Neural cell (in vitro differentiated cells): ENCODE data around the gene FRMD4B. TPM values are rescaled to one million over a fixed set of nuclear protein-coding genes. Genes with fewer than 3 reads are reported as not detected.

Source experiments
- H2AFZ ChIP-seq: fragments of 200-600, 300-800 bp; sonication (generic), shearing (Covaris generic); 2 replicates; pipeline ENCODE4 v1.6.0; 2014; ENCODE audit warnings: low read depth, mild to moderate bottlenecking, antibody characterized with exemption, low read length, moderate library complexity
- H3F3A ChIP-seq: fragments of 200-600 bp; shearing (Covaris generic); 2 replicates; pipeline ENCODE4 v1.6.1; 2016; ENCODE audit warnings: mild to moderate bottlenecking, moderate library complexity, mixed read lengths, antibody characterized with exemption, low read length; ENCODE audit not compliant: insufficient read depth, poor library complexity, severe bottlenecking
- H3K27ac ChIP-seq: fragments of 200-600, 300-800 bp; sonication (generic), shearing (Covaris generic); 2 replicates; pipeline ENCODE4 v1.5.1; 2014; ENCODE audit warnings: mild to moderate bottlenecking, low read length, moderate library complexity
- H3K27me3 ChIP-seq: fragments of 300-800, 200-600 bp; sonication (generic), shearing (Covaris generic); 2 replicates; pipeline ENCODE4 v1.6.0; 2014; ENCODE audit warnings: mild to moderate bottlenecking, low read depth, low read length, moderate library complexity; ENCODE audit not compliant: insufficient read depth
- H3K36me3 ChIP-seq: fragments of 300-800, 200-600 bp; sonication (generic), shearing (Covaris generic); 2 replicates; pipeline ENCODE4 v1.5.1; 2014; ENCODE audit warnings: mild to moderate bottlenecking, antibody characterized with exemption, low read length, moderate library complexity; ENCODE audit not compliant: insufficient read depth
- H3K4me2 ChIP-seq: fragments of 300-800, 200-600 bp; sonication (generic), shearing (Covaris generic); 2 replicates; pipeline ENCODE4 v1.6.0; 2014; ENCODE audit warnings: mild to moderate bottlenecking, low read length
- H3K4me3 ChIP-seq: fragments of 300-800, 200-600 bp; sonication (generic), shearing (Covaris generic); 2 replicates; pipeline ENCODE4 v1.5.1; 2014; ENCODE audit warnings: mild to moderate bottlenecking, low read length, moderate library complexity
- H3K79me2 ChIP-seq: fragments of 200-600 bp; shearing (Covaris generic); replicated peaks from 2 replicates; pipeline ENCODE4 v1.6.0; 2014; ENCODE audit warnings: mild to moderate bottlenecking, low read length, moderate library complexity; ENCODE audit not compliant: insufficient read depth
- H3K9ac ChIP-seq: fragments of 300-800, 200-600 bp; sonication (generic), shearing (Covaris generic); 2 replicates; pipeline ENCODE4 v1.6.1; 2016; ENCODE audit warnings: mild to moderate bottlenecking, low read length, mixed read lengths
- H3K9me2 ChIP-seq: fragments of 200-600 bp; shearing (Covaris generic); 2 replicates; pipeline ENCODE4 v1.6.1; 2016; ENCODE audit warnings: mild to moderate bottlenecking, low read length, mixed read lengths; ENCODE audit not compliant: insufficient read depth
- H3K9me3 ChIP-seq: fragments of 200-600, 300-800 bp; sonication (generic), shearing (Covaris generic); 2 replicates; pipeline ENCODE4 v1.6.1; 2016; ENCODE audit warnings: mild to moderate bottlenecking, mixed run types, low read length, moderate library complexity, mixed read lengths
- H4K20me1 ChIP-seq: fragments of 200-600 bp; shearing (Covaris generic); 2 replicates; pipeline ENCODE4 v1.6.1; 2016; ENCODE audit warnings: mild to moderate bottlenecking, mixed run types; ENCODE audit not compliant: insufficient read depth
- EP300 ChIP-seq: fragments of 450-650 bp; conservative IDR thresholded peaks from 2 replicates; pipeline ENCODE4 v1.6.1; 2014; ENCODE audit warnings: antibody characterized with exemption, mild to moderate bottlenecking, moderate library complexity; ENCODE audit not compliant: poor library complexity, severe bottlenecking
- EZH2 ChIP-seq: fragments of 200-600, 300-800 bp; shearing (Covaris generic), sonication (generic); IDR thresholded peaks from 2 replicates; pipeline ENCODE4 v1.6.1; 2014; ENCODE audit warnings: antibody characterized with exemption, low read length, borderline replicate concordance, mild to moderate bottlenecking; ENCODE audit not compliant: insufficient read depth, poor library complexity, severe bottlenecking
- MXI1 ChIP-seq: fragments of 450-650 bp; conservative IDR thresholded peaks from 2 replicates; pipeline ENCODE4 v1.6.1; 2014; ENCODE audit warnings: antibody characterized with exemption, mild to moderate bottlenecking; ENCODE audit not compliant: poor library complexity, severe bottlenecking
- POLR2AphosphoS5 ChIP-seq: IDR thresholded peaks from 2 replicates; pipeline ENCODE4 v1.6.1; 2012
- RAD21 ChIP-seq: fragments of 450-650 bp; conservative IDR thresholded peaks from 2 replicates; pipeline ENCODE4 v1.6.1; 2014; ENCODE audit warnings: antibody characterized with exemption, mild to moderate bottlenecking, moderate library complexity
- REST ChIP-seq: IDR thresholded peaks from 2 replicates; pipeline ENCODE4 v1.6.1; 2012; ENCODE audit warnings: borderline replicate concordance
- SMC3 ChIP-seq: fragments of 450-650 bp; conservative IDR thresholded peaks from 2 replicates; pipeline ENCODE4 v1.6.1; 2014; ENCODE audit warnings: antibody characterized with exemption, mild to moderate bottlenecking, moderate library complexity; ENCODE audit not compliant: poor library complexity
- TAF1 ChIP-seq: IDR thresholded peaks from 2 replicates; pipeline ENCODE4 v1.6.1; 2012; ENCODE audit warnings: low read depth
- polyA plus RNA-seq: library from polyadenylated mRNA; depleted of rRNA; stranded (reverse); fragments of >200 nt; gene quantifications from 2 replicates; pipeline ENCODE4 v1.2.3, GENCODE V29; 2014
- TF ChIP-seq, protein P1 (sequence below): fragments of 450-650 bp; IDR thresholded peaks from 2 replicates; pipeline ENCODE4 v1.5.1; 2014; ENCODE audit warnings: antibody characterized with exemption, mild to moderate bottlenecking, moderate library complexity; ENCODE audit not compliant: poor library complexity, severe bottlenecking

FRMD4B gene
- polyA plus RNA-seq, 1 donor from 2014 or later: 6.2 TPM

- Histone ChIP-seq H3K9me3 (no peaks in the 10 kb centered on the region), H3K27ac (no peak overlapping the region), H3K9ac (no peak overlapping the region), H3K4me3 (no peak overlapping the region), H2AFZ (no peak overlapping the region), H3K27me3 (no peaks in the 10 kb centered on the region), H3K9me2 (no peaks in the 10 kb centered on the region), H3K36me3 (no peaks in the 10 kb centered on the region), H3F3A (no peaks in the 10 kb centered on the region), H3K4me2 (no peak overlapping the region), H4K20me1 (no peaks in the 10 kb centered on the region), H3K79me2 (no peaks in the 10 kb centered on the region)
- TF ChIP-seq MXI1: no peak
- no peak for TF ChIP-seq RAD21
- TF ChIP-seq POLR2AphosphoS5: no peak
- TF ChIP-seq EZH2: no peak
- TF ChIP-seq SMC3: no peak
- TF ChIP-seq TAF1: no peak
- TF ChIP-seq REST: no peak
- no peak for TF ChIP-seq EP300
- TF ChIP-seq, protein P1, sequence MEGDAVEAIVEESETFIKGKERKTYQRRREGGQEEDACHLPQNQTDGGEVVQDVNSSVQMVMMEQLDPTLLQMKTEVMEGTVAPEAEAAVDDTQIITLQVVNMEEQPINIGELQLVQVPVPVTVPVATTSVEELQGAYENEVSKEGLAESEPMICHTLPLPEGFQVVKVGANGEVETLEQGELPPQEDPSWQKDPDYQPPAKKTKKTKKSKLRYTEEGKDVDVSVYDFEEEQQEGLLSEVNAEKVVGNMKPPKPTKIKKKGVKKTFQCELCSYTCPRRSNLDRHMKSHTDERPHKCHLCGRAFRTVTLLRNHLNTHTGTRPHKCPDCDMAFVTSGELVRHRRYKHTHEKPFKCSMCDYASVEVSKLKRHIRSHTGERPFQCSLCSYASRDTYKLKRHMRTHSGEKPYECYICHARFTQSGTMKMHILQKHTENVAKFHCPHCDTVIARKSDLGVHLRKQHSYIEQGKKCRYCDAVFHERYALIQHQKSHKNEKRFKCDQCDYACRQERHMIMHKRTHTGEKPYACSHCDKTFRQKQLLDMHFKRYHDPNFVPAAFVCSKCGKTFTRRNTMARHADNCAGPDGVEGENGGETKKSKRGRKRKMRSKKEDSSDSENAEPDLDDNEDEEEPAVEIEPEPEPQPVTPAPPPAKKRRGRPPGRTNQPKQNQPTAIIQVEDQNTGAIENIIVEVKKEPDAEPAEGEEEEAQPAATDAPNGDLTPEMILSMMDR: no peak
These were observed 194.4 kb downstream of the FRMD4B start for GRCh38 chr3:69191516-69191915.

DNA sequence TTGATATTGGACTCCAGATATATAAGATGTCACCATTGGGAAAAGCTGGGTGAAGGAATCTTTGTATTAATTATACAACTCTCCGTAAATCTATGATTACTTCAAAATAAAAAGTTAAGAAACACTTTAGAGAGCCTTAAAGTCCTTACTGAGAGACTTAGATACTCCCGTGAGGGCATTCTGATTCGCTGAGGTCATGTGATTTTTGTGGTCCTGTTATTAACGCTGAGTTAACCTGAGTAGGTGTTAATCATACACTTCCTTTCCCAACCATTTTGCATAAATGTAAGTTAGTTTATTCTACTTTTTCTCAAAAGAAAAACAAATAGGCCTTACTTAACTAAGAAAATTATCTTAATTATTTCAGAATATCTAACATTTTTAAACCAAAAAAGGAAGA lies 196.4 kb downstream of the FRMD4B start:
- H3K27ac ChIP-seq: no peak overlapping the region
- no peaks in the 10 kb centered on the region for H3K36me3 ChIP-seq

More for the DNA sequence above, 196.4 kb downstream of the FRMD4B start:
- TF ChIP-seq SMC3: no peak
- no peak for TF ChIP-seq REST
- TF ChIP-seq RAD21: no peak
- no peak for TF ChIP-seq MXI1
- TF ChIP-seq EZH2: no peak
- no peak for TF ChIP-seq POLR2AphosphoS5
- no peak for TF ChIP-seq EP300
- TF ChIP-seq, protein P1: no peak
- TF ChIP-seq TAF1: no peak
- H3K9ac ChIP-seq: no peak overlapping the region
- no peak overlapping the region for H3K4me2 ChIP-seq
- H3K79me2 ChIP-seq: no peaks in the 10 kb centered on the region
- H3K9me2 ChIP-seq: no peaks in the 10 kb centered on the region
- no peak overlapping the region for H2AFZ ChIP-seq
- H3K27me3 ChIP-seq: no peaks in the 10 kb centered on the region
- no peaks in the 10 kb centered on the region for H4K20me1 ChIP-seq
- H3K9me3 ChIP-seq: no peaks in the 10 kb centered on the region
- no peak overlapping the region for H3K4me3 ChIP-seq
- H3F3A ChIP-seq: no peaks in the 10 kb centered on the region
